NT2/D1 (cell line): ENCODE measurements around the gene SLC6A11.

Experiments
- DNase-seq: peaks from one replicate; pipeline ENCODE4 v3.0.0-alpha.2; 2011; ENCODE audit warnings: low read depth, low spot score
- H3K27me3 ChIP-seq: 2 replicates; pipeline ENCODE4 v1.6.0; 2011; ENCODE audit warnings: mild to moderate bottlenecking; ENCODE audit not compliant: insufficient read length, insufficient read depth
- H3K36me3 ChIP-seq: 2 replicates; pipeline ENCODE4 v1.6.1; 2011; ENCODE audit warnings: mild to moderate bottlenecking, low read length, mixed read lengths; ENCODE audit not compliant: insufficient read depth, insufficient read length
- H3K4me1 ChIP-seq: 2 replicates; pipeline ENCODE4 v1.5.1; 2011; ENCODE audit not compliant: insufficient read depth, insufficient read length
- H3K4me3 ChIP-seq: 2 replicates; pipeline ENCODE4 v1.5.1; 2011; ENCODE audit warnings: low read depth; ENCODE audit not compliant: insufficient read length
- H3K9ac ChIP-seq: 2 replicates; pipeline ENCODE4 v1.6.0; 2011; ENCODE audit warnings: low read depth; ENCODE audit not compliant: insufficient read length
- H3K9me3 ChIP-seq: 2 replicates; pipeline ENCODE4 v1.5.1; 2011; ENCODE audit warnings: mild to moderate bottlenecking, low read length; ENCODE audit not compliant: insufficient read depth
- SUZ12 ChIP-seq: IDR thresholded peaks from 2 replicates; pipeline ENCODE4 v1.6.1; 2011; ENCODE audit not compliant: insufficient read length, insufficient read depth; ENCODE audit errors: extremely low read depth
- YY1 ChIP-seq: IDR thresholded peaks from 2 replicates; pipeline ENCODE4 v1.6.1; 2011; ENCODE audit not compliant: insufficient read length, insufficient read depth
- ZNF274 ChIP-seq: IDR thresholded peaks from 2 replicates; pipeline ENCODE4 v1.6.1; 2011; ENCODE audit warnings: mild to moderate bottlenecking, low read depth, low read length

Gene SLC6A11

GRCh38 chr3:10944866-10945265 is 128.8 kb downstream of the SLC6A11 start:
- Histone ChIP-seq H3K36me3 (no peaks in the 10 kb centered on the region), H3K9ac (no peak overlapping the region), H3K27me3 (no peaks in the 10 kb centered on the region), H3K9me3 (peaks cover 22% of the 10 kb centered on the region), H3K4me3 (no peak overlapping the region), H3K4me1 (peaks cover 8% of the 10 kb centered on the region)
- no peak for DNase-seq
- TF ChIP-seq YY1 (no peak), ZNF274 (no peak), SUZ12 (no peak)

GRCh38 chr3:10945683-10946287 is 129.8 kb downstream of the SLC6A11 start:
- DNase-seq: peak; percentile 85
- Histone ChIP-seq H3K27me3 (no peaks in the 10 kb centered on the region), H3K9me3 (peaks cover 22% of the 10 kb centered on the region), H3K4me3 (no peak overlapping the region), H3K9ac (no peak overlapping the region), H3K4me1 (peaks cover 8% of the 10 kb centered on the region), H3K36me3 (no peaks in the 10 kb centered on the region)
- TF ChIP-seq SUZ12: no peak
- no peak for TF ChIP-seq YY1
- TF ChIP-seq ZNF274: no peak

DNA sequence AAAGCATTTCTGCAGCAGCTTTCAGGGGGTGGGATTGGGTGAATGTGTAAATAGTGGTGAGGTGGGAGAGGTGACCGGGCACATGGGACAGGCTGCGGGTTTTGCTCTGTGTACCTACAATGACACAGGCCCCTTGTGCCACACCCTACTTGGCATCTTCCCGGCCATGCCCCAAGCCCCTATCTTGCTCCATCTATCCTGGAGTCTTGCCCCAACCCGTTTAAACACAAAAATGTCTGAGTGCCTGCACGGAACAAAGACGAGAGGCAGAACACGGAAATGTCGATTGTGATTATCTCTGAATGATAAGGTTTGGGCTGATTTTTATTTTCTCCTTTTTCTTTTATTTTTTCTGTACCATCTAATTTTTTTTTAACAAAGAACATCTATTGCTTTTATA is 130.5 kb downstream of the SLC6A11 start:
- DNase-seq: no peak
- Histone ChIP-seq H3K4me3 (no peak overlapping the region), H3K27me3 (no peaks in the 10 kb centered on the region), H3K9me3 (peaks cover 22% of the 10 kb centered on the region), H3K4me1 (peaks cover 8% of the 10 kb centered on the region), H3K36me3 (no peaks in the 10 kb centered on the region), H3K9ac (no peak overlapping the region)
- no peak for TF ChIP-seq ZNF274
- TF ChIP-seq SUZ12: no peak
- no peak for TF ChIP-seq YY1

DNA sequence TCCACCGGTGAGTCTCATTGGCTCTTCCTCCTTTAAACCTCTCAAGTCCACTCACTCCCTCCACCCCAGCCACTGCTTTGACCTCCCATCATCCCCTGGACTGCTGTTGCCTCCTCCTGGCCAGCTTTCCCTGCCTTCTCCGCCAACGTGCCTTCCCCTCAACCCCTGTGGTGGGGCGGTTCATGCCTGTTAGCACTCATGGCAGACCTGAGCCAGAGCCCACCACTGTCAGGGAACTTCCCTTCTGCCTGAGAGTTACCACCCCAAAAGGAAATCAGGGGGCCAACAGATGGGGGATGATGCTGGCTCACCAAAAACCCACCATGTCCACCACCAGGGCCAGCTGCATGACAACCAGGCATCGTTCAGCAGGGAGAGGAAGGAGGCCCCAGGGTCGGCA is 132.3 kb downstream of the SLC6A11 start:
- Histone ChIP-seq H3K36me3 (no peaks in the 10 kb centered on the region), H3K9me3 (peaks cover 6% of the 10 kb centered on the region; the same call in 1 of the 2 replicates), H3K4me1 (peaks cover 8% of the 10 kb centered on the region), H3K4me3 (no peak overlapping the region), H3K9ac (no peak overlapping the region), H3K27me3 (no peaks in the 10 kb centered on the region)
- TF ChIP-seq YY1: no peak
- no peak for TF ChIP-seq SUZ12
- TF ChIP-seq ZNF274: no peak
- no peak for DNase-seq

GRCh38 chr3:10949197-10949596 is 133.2 kb downstream of the SLC6A11 start:
- Histone ChIP-seq H3K36me3 (no peaks in the 10 kb centered on the region), H3K27me3 (no peaks in the 10 kb centered on the region), H3K9ac (no peak overlapping the region), H3K4me3 (no peak overlapping the region), H3K4me1 (peaks cover 10% of the 10 kb centered on the region), H3K9me3 (no peaks in the 10 kb centered on the region)
- TF ChIP-seq SUZ12 (no peak), YY1 (no peak), ZNF274 (no peak)
- no peak for DNase-seq

- Histone ChIP-seq H3K4me3 (no peak overlapping the region), H3K36me3 (no peaks in the 10 kb centered on the region), H3K4me1 (peaks cover 5% of the 10 kb centered on the region), H3K9ac (peak overlapping the region; percentile 18), H3K9me3 (no peaks in the 10 kb centered on the region), H3K27me3 (no peaks in the 10 kb centered on the region)
- DNase-seq: no peak
- no peak for TF ChIP-seq SUZ12
- TF ChIP-seq YY1: no peak
- TF ChIP-seq ZNF274: no peak
Observed at GRCh38 chr3:10950476-10951294, 134.7 kb downstream of the SLC6A11 start.

DNA sequence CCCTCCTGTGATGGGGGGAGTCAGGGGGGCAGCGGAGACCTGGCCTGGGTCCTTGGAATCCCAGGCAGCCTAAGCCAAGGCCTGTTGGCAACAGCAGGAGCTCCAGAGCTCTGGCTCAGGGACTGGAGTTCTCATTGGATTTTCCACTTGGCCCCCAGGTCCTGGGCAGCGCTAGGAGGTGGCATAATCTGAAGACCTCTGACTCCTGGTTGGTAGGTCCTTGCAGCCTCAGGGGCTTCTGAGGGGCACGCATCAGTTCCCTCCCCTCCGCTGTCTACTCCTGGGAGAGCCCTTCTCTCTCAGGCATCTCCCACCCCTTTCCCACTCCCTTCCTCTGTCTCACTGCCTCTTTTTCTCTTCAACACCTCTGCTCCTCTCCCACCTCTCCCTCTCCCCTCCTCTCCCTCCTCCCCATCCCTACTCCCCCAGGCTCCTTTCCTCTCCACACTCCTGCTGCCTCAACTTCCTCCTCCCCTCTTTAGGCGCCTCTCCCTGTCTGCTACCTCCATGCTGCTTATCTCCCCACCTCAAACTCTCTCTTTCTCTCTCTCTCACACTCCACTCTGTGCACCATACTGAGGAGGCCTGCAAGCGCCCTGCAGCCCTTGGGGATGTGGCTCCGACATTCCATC is 135.4 kb downstream of the SLC6A11 start:
- no peaks in the 10 kb centered on the region for H3K27me3 ChIP-seq
- DNase-seq: no peak
- H3K9ac ChIP-seq: peak overlapping the region; percentile 18
- H3K36me3 ChIP-seq: no peaks in the 10 kb centered on the region
- no peaks in the 10 kb centered on the region for H3K9me3 ChIP-seq
- no peak overlapping the region for H3K4me3 ChIP-seq
- peaks cover 2% of the 10 kb centered on the region for H3K4me1 ChIP-seq
- TF ChIP-seq YY1 (no peak), SUZ12 (no peak), ZNF274 (no peak)
